Bronchial epithelial cell (primary cell): ENCODE results near the gene EEFSEC. TPM values are rescaled to one million over a fixed set of nuclear protein-coding genes. Genes with fewer than 3 reads are reported as not detected.
A peak's percentile ranks its signal among the peaks of the same experiment; 100 is the strongest.

Source experiments
- DNase-seq: peaks from one replicate; pipeline ENCODE4 v3.0.0-alpha.2; 2010; ENCODE audit warnings: low read depth
- FAIRE-seq: peaks from 2 replicates; lab custom pipeline; 2011; peaks lifted over from hg19 to GRCh38; lab: Jason Lieb, UNC
- H3K27me3 ChIP-seq: 2 replicates; pipeline ENCODE4 v1.5.1; 2011; ENCODE audit warnings: low read length; ENCODE audit not compliant: control insufficient read depth, insufficient read depth
- H3K36me3 ChIP-seq: 2 replicates; pipeline ENCODE4 v1.5.1; 2011; ENCODE audit warnings: low read length; ENCODE audit not compliant: control insufficient read depth, insufficient read depth
- H3K4me3 ChIP-seq: 2 replicates; pipeline ENCODE4 v1.5.1; 2011; ENCODE audit warnings: mild to moderate bottlenecking, low read depth, low read length, control low read depth
- CTCF ChIP-seq: IDR thresholded peaks from 2 replicates; pipeline ENCODE4 v1.5.1; 2011; ENCODE audit warnings: mild to moderate bottlenecking, moderate library complexity, low read length, control low read depth, inconsistent platforms; ENCODE audit not compliant: insufficient read depth, severe bottlenecking
- total RNA-seq: library from RNA; depleted of rRNA; stranded (reverse); fragments of >200 nt; gene quantifications from 2 replicates; pipeline ENCODE4 v1.2.1, GENCODE V29; 2014

EEFSEC gene
- total RNA-seq, 1 donor from 2014 or later = 3.7 TPM

GRCh38 chr3:128170866-128171516, 17.7 kb downstream of the EEFSEC start:
- no peak for FAIRE-seq
- H3K36me3 ChIP-seq = no peaks in the 10 kb centered on the region
- peak; percentile 65 for DNase-seq
- TF ChIP-seq CTCF = peak; percentile 68
- no peaks in the 10 kb centered on the region for H3K27me3 ChIP-seq
- H3K4me3 ChIP-seq = no peak overlapping the region

GRCh38 chr3:128173200-128173599, 19.9 kb downstream of the EEFSEC start:
- FAIRE-seq (no peak), DNase-seq (no peak)
- H3K36me3 ChIP-seq = no peaks in the 10 kb centered on the region
- H3K4me3 ChIP-seq = no peak overlapping the region
- no peak for TF ChIP-seq CTCF
- H3K27me3 ChIP-seq = no peaks in the 10 kb centered on the region

GRCh38 chr3:128173849-128174248, 20.6 kb downstream of the EEFSEC start:
- TF ChIP-seq CTCF = no peak
- no peaks in the 10 kb centered on the region for H3K36me3 ChIP-seq
- H3K4me3 ChIP-seq = no peak overlapping the region
- FAIRE-seq (no peak), DNase-seq (no peak)
- no peaks in the 10 kb centered on the region for H3K27me3 ChIP-seq

GRCh38 chr3:128174675-128175590, 21.7 kb downstream of the EEFSEC start:
- H3K4me3 ChIP-seq = no peak overlapping the region
- TF ChIP-seq CTCF = no peak
- H3K27me3 ChIP-seq = no peaks in the 10 kb centered on the region
- FAIRE-seq (no peak), DNase-seq (no peak)
- no peaks in the 10 kb centered on the region for H3K36me3 ChIP-seq

- FAIRE-seq = no peak
Observed at GRCh38 chr3:128175768-128176167, 22.5 kb downstream of the EEFSEC start.

More at GRCh38 chr3:128175768-128176167, 22.5 kb downstream of the EEFSEC start:
- no peak for TF ChIP-seq CTCF
- DNase-seq = no peak
- no peaks in the 10 kb centered on the region for H3K36me3 ChIP-seq
- H3K4me3 ChIP-seq = no peak overlapping the region
- H3K27me3 ChIP-seq = no peaks in the 10 kb centered on the region
